DOHH2 (cell line): ENCODE results near the gene SEC14L3.

Experiments
- EZH2phosphoT487 ChIP-seq: fragments of 200-600 bp; sonication (generic); IDR thresholded peaks from 2 replicates; pipeline ENCODE4 v1.6.1; 2017; ENCODE audit warnings: borderline replicate concordance, mild to moderate bottlenecking, antibody characterized with exemption, low read length, moderate library complexity, mixed read lengths
- TF ChIP-seq, protein P1 (sequence below): fragments of 200-600 bp; sonication (generic); IDR thresholded peaks from one replicate; pipeline ENCODE4 v1.5.1; 2014; ENCODE audit warnings: antibody characterized with exemption, mild to moderate bottlenecking, low read depth, low read length; ENCODE audit not compliant: poor library complexity, severe bottlenecking

DNA sequence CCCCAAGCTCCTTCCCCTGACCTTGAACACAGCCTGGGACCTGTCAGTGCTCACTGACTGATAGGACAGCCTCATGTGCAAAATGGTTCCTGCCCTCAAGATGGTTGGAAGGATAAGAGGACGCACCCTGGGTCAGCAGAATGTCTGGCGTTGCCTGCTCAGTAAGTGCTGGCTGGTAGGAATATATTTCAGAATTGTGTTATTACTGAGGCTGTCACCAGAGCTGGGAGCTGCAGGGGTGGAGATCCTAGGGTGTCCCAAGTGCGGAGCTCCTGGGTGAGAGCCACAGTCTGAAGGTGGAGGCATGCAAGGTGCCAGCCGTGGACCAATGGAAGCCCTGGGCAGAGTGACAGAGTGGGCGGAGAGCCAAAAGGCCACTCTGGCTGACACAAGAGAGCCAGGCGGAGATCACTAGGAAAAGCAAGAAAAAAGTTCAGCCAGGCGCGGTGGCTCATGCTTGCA, 34.7 kb upstream of the SEC14L3 start:
- TF ChIP-seq EZH2phosphoT487 = no peak
- TF ChIP-seq, protein P1, sequence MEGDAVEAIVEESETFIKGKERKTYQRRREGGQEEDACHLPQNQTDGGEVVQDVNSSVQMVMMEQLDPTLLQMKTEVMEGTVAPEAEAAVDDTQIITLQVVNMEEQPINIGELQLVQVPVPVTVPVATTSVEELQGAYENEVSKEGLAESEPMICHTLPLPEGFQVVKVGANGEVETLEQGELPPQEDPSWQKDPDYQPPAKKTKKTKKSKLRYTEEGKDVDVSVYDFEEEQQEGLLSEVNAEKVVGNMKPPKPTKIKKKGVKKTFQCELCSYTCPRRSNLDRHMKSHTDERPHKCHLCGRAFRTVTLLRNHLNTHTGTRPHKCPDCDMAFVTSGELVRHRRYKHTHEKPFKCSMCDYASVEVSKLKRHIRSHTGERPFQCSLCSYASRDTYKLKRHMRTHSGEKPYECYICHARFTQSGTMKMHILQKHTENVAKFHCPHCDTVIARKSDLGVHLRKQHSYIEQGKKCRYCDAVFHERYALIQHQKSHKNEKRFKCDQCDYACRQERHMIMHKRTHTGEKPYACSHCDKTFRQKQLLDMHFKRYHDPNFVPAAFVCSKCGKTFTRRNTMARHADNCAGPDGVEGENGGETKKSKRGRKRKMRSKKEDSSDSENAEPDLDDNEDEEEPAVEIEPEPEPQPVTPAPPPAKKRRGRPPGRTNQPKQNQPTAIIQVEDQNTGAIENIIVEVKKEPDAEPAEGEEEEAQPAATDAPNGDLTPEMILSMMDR = no peak
